GOT3 (cell line): Measurements from ENCODE around the gene ERG28.

Experiments used
- DNase-seq: peaks from one replicate; lab custom pipeline; 2025; ENCODE audit warnings: mixed read lengths; lab: John Stamatoyannopoulos, UW

ERG28 gene

DNA sequence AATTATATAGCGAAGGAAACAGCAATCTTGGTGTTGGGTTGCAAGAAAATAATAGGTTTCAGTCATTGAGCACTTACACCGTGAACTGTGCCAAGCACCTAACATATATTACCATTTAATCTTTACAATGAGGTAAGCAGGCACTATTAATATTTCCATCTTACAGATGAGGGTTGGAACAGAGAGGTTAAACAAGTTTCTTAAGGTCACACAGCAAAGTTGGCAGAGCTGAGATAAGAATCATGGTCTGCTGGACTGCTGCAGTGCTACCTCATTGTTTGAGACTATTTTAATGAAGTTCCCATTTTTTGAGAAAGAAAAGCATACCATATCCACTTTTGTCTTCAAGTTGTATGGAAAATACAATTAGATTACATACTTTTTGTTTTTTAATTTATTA lies 1.7 kb downstream of the ERG28 start:
- DNase-seq, result no peak

DNA sequence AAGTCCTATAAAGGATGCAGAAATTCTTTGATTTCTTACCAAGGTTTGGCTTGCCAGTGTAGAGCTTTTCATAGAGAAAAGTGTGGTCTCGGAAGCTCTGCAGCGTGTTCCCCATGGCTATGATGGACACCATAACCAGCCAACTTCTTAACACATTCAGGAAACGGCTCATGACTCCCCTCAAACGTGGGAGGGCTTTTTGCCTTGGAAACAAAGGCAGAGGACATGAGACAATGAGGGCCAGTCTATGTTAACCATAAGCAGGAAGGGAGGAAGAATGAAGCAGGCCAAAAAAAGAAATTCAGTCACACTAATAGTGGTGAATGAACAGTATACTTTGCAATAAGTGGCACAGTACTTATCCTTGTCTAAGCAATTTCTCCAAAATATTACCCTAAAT lies 3.3 kb downstream of the ERG28 start:
- DNase-seq, result no peak

DNA sequence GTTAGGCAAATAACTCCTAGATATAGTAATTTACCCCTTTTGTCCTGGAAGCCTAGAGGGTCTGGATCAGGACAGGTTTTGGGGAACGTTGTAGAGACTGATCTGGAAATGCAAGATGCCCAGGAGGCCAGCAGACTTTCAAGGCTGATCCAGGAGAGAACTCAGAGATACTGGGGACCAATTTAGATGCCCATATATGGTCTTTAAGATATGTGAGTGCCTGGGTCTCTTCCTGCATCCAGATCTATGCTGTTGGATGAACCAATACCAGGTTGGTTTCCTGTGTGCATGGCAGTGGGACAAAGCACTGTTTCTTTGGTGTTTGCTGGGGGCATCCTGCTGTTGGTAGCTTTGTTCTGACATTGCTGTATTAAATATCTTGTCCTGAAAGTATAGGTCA lies 5.4 kb downstream of the ERG28 start:
- no peak for DNase-seq

DNA sequence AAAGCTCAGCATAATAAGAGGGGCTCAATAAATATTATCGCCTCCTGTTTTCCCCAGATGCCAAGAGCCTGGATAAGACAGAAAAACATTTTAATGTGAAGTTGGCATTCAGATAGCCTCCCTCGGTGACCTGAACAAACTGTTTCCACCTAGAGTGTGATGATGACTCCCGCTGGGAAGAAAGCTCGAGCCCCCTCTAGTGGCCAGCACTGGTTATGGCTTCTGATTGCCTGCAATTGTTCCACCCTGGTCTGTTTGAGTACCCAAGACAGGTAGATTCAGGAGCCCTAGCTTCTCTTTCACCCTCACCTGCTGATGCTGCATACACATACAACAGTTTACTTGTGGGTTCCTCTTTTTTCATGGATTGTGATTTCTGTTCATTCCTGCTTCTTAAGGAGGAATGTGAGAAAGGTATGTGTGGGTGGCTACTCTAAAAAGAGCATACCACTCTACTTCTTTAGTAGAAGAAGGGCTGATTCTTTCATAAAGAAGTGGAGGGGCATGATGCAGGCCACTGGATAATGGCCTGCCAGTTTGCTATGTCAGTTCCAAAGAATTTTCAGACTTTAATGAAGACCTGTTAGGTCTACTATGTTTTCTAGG lies 6.4 kb downstream of the ERG28 start:
- peak; percentile 21 for DNase-seq

DNA sequence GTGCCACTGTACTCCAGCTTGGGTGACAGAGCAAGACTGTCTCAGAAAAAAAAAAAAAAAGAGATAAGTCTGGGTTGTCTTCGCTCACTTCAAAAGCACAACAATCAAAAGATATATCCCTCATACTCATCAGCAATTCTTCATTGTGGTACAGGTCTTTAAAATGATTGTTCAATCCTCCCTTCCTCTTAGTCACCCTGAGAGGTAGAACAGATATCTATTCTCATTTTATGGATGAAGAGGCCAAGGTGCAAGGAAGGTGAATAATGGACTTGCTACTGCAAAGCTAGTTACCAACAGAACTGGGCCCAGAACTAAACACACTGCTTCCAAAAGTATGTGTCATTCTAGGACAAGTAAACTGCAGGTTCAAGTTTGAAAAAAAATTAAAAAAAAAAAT lies 7.1 kb downstream of the ERG28 start:
- DNase-seq, result no peak

DNA sequence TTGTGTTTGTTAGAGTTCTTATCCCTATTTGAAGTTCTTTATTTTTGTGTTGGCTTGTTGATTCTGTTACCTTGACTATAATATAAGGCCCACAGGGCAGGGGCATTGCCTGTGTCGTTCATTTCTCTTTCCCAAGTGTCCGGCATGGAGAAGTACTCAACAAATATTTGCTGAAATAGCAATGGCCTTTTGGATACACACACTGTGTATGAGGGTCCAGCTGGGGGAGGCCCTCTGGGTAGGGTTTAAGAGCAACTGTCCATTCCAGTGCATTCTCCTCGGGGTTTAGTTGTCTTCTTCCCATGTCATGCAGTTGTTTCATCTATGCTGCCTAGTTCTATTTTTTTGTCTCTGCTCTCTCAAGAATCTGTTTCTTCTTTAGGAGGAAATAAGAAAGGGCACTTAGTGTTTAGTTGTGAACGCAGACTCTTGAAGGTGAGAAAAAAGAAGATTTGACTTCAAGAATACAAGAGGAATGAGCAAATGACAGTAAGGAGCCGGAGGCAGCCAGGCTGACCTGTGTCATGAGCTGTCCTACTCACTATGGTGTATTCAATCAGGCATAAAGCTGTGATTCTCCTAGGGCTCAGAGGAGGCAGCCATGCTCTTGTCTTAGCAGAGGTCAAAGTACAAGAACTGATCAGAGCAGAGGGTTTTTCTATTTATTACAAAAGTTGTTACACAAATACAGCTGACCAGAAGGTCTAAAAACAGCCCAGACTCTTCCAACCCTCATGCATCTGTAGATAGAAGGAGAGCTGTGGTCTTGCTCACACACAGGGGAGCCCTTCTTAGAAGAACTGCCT lies 10.2 kb downstream of the ERG28 start:
- DNase-seq, result no peak

DNA sequence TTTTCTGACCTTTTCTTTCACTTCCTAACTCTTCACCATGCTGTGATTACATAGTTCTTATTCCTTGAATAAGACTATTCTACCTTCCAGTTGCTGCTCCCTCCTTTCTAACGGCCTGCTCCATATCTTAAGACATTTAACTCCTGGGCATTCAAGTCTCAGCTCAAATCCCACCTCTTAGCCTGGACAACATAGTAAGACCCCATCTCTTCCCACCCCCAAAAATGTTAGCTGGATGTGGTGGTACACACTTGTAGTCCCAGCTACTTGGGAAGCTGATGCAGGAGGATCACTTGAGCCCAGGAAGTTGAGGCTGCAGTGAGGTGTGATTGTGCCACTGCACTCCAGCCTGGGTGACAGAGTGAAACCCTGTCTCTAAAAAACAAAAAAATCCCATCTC lies 10.9 kb downstream of the ERG28 start:
- DNase-seq, result no peak

DNA sequence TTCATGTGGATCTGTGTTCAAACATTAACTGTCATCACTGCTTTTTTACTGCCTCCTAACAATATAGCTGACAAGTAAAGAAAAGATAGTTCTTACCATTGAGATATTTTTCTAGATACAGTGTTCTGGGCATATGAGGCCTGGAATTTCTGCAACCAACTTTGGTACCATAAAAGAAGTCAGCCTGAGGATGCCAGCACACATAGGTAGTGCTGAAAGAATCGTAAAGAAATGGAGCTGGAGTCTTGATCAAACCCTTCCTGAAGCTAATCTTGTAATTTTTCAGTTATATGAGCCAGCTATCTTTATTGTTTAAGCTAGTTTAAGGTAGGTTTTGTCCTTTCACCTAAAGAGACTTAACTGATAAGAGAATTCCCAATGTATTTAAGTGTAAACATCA lies 11.3 kb downstream of the ERG28 start:
- DNase-seq, result no peak

DNA sequence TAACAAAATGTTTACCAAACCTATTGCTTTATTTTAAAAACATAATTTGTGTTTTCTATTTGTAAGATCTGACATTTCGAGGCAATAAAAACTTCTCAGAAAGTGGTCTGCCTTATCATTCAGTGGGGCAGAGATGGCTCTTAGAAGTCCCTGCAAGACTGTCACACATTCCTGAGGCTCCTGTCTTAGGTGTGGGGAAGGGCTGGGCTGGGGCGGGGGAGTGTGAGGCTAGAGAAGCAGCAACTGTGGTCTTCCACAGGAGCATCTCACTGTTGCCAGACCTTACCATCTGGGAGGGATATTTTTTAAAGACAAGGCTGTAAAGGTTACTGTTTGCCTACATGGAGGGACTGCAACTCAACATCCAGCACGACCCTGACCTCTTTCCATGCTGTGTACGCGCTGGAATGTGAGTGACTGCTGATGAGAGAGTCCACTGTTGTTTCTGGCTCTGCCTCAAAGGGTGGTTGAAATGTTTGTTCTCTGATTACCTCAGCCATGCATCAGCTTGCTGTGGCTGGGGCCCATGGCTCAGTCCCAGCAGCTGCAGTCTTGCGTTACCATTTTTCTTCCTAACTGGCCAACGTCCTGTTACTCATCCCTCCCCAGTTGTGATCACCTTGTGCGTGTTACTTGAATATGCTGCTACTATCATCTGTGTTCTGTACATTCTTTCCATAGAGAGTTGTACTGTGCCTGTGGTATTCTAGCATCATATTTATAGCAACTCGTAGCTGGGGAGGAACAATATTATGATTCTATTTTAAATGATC lies 12.4 kb downstream of the ERG28 start:
- DNase-seq, result peak; percentile 6

DNA sequence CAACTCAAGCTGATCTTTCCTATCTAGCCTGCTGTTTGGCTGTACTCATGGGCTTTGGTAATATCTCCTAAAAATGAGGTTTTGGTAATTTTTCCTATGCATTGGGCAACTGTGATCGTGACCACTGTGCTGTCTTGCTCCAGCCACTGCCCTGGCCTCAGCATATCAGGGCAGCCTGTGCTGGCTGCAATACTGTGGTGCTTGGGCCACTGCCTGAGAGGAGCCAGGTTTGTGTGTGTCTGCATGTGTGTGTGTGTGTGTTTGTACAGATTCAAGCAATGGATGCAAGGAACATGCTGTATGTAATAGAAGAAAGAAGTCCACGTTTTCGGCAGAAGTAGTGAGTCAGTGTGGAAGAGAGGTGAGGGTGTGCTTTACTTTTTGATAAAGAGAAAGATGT lies 13.0 kb downstream of the ERG28 start:
- DNase-seq, result no peak

DNA sequence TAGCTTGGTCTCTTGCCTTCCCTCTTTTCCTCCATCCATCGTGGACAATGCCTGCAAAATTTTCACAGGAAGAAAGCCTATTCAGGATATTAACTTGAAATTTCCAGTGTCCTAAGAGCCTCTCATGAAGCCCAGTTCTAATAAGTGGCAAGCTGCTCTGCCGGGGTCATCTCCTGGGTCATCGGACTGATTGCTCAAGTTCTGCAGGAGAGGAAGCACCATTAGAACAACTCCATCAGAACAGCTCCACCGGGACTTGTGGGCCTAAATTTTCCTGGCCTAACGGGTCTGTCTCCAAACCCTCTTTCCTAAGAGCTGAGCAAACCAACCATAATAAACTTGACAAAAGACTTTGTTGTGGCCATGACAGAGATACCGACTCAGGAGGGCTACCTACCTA lies 13.9 kb downstream of the ERG28 start:
- DNase-seq, result no peak

DNA sequence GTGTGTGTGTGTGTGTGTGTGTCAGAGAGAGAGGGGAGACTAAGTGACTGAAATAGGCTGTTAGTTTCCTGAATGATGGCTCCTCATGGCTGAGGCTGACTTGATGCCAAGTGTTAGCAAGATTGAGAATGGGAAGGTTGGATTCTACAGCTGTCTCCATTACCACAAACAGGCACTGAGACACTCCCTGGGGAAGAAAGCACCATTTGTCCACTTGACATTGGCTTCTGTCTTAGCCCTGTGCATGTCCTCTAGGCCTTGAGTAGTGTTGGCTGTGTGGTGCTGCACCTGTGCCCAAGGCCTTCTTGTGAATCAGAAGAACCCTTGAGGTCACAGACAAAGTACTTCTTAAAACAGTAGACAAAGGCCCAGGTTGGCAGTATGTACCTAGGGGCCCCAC lies 15.6 kb downstream of the ERG28 start:
- DNase-seq, result no peak

DNA sequence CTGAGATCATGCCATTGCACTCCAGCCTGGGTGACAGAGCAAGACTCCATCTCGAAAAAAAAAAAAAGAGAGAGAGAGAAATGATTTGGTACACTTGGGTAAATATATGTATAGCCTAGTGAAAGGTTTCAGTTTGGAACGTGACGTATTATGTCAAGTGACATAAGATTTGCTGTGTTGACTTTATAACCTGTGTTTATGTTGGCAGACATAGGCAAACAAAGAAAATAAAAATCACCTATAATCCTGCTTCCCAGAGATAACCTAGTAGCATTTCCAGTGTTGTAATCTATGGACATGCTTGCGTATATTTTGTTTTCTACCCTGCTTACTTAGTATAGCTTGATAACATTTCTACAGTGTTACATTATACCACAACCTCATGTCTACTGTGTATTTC lies 16.7 kb downstream of the ERG28 start:
- no peak for DNase-seq

DNA sequence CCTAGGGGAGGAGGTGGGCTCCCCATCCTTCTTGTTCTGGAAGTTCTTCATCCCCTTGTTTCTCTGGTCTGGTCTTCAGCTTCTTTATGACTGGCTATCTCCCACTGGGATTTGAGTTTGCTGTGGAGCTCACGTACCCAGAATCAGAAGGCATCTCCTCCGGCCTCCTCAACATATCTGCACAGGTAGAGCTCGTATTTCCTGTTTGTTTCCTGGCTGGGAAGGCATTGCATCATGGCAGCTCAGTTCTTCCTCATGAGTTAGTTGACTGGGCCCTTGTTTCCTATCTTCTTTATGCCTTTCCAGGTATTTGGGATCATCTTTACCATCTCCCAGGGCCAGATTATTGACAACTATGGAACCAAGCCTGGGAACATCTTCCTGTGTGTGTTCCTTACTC lies 19.8 kb downstream of the ERG28 start:
- no peak for DNase-seq

DNA sequence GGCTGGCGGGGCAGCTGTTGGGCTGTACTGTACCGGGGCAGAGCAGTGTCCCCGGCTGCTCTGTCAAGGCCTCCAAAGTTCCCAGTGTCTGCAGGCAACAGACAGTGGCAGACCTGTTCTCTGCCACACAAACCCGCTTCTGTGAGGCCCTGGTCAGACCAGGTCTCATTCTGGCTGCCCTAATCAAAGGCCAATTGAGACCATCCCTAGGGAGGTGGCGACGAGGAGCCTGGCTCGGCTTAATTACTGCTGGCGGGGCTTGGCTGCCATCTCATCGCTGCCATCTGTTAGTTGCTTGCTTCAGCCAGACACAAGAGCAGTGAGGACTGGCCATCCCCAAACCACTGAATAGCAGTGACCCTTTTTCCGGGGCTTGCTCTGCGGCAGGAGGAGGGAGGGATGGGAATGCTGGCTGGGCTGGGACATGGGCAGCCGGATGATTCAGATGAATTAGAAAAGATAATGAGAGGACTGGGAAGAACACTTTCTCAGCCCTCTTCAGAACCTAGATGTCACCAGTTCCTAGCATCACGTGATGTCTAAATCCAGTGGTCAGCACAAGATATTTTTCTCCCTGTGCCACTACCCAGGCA lies 24.5 kb downstream of the ERG28 start:
- DNase-seq, result no peak

DNA sequence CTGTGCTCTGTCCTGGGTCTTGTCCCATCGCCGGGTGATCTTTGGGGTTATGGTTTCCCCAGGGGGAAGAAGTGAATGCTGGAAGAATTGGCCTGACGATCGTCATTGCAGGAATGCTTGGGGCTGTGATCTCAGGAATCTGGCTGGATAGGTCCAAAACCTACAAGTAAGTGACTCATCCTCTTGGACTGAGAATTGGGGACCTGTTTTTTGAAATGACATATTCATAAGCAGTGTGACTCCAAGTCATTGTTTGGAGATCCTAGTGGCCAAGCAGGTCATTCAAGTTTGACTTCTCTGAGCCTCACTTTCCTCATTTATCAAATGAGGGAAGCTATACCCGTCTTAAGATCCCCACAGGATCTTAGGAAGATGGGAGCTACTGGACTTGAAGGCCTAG lies 25.8 kb downstream of the ERG28 start:
- no peak for DNase-seq

DNA sequence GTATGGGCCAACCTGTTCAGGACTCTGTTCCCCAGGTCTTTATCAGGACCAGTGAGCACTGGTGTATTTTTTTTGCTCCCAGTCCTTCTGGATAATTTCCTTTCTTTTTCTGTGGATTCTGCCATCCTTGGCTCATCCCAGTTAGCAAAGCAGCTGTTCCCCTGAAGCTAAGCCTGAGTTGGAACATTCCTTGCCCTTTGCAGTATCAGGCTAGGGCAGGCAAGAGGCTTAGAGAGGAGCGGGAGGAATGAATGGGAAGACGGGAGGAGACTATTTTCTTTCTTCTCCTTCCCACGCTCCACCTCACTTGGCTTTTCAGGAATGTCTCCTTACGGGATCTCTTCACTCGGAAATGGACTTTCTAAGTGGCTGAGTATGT lies 29.2 kb downstream of the ERG28 start:
- DNase-seq, result no peak

DNA sequence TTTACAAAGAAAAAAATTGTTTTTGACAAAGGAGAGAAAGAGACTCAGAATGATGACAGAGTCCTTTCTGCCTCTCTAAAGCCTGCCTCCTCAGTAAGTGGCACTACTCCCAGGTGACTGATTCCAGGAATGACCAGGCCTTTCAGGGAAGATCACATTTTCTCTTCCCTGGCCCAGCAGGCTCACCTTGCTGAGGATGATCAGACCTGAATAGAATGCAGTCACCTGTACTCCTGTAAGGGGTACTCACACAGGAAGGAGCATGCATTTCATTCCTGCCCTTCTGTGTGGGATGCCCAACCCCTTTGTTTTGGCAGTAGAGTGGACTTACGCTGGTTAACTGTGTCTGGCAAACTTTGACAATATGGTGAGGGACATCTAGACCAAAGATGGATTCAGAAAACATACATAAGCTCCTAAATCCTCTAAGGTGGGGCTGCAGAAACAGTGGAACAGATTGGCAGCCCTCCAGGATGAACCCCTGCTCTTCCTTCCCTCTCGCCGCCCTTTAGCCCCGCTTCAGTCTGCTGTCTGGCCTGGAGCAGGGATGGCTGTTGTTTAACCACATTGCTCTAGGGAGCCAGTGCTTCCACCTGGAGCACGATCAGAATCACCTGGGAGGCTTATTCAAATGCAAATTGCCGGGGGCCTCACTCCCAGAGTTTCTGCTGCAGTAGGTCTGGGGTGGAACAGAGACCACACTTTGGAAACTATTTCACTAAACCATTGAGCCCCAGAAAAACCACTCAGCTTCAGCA lies 29.8 kb downstream of the ERG28 start:
- no peak for DNase-seq

DNA sequence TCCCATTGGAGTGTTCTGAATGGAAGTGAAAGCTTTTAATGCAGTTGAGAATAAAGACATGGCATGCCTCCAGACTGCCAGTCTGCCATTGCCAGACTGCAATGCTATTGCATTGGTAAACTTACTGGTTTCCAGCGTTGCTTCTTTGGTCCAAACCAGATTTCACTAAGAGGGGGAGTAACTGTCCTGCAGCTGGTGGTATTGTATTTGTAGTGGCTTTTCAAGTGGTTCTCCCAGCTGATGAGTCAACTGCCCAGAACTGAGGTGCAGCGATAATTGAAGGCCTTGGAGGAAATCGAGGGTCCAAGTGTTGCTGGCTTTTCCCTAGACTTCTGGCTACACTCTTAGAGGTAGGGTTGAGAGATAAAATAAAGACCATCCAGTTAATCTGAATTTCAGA lies 31.9 kb downstream of the ERG28 start:
- no peak for DNase-seq

DNA sequence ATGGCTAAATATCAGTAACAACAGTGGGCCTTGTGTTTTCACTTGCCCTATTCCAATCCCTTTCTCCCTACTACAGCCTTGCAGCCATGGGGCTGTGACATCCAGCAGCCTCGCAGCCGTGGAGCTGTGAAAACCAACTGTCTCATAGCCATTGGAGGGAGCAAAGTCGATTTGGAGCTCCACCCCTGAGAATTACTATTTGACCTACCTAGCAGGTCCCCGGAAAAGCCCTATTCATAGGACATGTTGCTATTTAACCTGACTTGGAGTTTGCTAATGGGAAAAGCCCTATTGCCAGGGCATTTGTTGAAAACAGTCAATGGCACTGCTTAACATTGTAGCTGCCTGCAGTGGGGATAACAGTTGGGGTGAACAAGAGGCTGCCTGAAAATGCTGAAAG lies 33.3 kb downstream of the ERG28 start:
- no peak for DNase-seq

DNA sequence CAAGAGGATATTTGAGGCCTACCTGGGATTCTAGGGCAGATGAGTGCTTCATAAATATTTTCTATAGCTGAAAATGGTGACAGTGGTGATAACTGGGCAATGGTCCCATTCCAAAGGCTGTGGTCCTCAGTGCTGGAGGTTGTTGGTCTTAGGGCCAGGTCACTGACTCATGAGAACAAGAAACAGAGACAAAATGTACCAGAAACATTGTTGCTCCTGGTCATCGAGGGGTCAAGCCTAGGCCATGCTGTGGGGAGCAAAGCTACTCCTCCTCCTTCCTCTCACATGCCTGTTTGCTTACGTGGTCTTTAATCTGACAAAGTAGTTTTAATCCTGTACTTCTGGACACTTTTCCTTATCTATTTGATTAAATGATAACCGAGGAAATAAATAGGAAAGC lies 33.8 kb downstream of the ERG28 start:
- DNase-seq, result no peak

DNA sequence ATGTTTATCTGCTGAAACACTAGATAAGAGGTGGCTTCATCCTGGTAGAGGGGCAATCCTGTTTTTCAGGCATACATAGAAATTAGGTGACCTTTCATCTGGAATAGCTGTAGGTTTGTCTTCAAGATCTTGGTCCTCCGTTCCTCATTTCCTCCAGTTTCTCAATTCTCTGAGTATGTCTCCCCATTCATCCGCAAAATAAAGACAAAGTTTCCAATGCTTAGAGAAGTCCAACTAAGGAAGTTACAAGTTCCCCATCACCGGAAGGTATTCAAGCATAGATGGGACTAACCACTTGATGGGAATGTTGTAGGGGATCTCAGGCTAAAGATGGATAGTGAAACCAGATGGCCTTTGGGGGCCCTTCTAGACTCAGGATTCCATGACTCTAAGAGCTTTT lies 34.3 kb downstream of the ERG28 start:
- DNase-seq, result no peak
